Sigmoid colon (tissue), 4 donors: Measurements from ENCODE around the gene EIF4G3.

Source experiments
- EP300 ChIP-seq, 4 donors: sonication (generic); formaldehyde crosslinking; IDR thresholded peaks; one replicate each; pipeline ENCODE4 v1.6.1; 2017; ENCODE audit warnings: antibody characterized with exemption in 4 of 4
- POLR2A ChIP-seq, 2 donors: fragments of 450-650 bp; IDR thresholded peaks; one replicate each; pipeline ENCODE4 v1.6.1; 2016; ENCODE audit warnings: antibody characterized with exemption in 2 of 2, mild to moderate bottlenecking in 2 of 2, moderate library complexity in 2 of 2
- POLR2AphosphoS5 ChIP-seq, 4 donors: sonication (generic); formaldehyde crosslinking; IDR thresholded peaks; one replicate each; pipeline ENCODE4 v1.6.1; 2017; ENCODE audit warnings: antibody characterized with exemption in 4 of 4
- TF ChIP-seq, protein P1 (sequence below), 4 experiments: fragments of 450-650 bp in 3 of 4; fragments of 200-600 bp in 1 of 4; IDR thresholded peaks; one replicate each; pipeline ENCODE4 v1.5.1; 2016 to 2019; ENCODE audit warnings: antibody characterized with exemption in 4 of 4, mild to moderate bottlenecking in 3 of 4, moderate library complexity in 2 of 4

DNA sequence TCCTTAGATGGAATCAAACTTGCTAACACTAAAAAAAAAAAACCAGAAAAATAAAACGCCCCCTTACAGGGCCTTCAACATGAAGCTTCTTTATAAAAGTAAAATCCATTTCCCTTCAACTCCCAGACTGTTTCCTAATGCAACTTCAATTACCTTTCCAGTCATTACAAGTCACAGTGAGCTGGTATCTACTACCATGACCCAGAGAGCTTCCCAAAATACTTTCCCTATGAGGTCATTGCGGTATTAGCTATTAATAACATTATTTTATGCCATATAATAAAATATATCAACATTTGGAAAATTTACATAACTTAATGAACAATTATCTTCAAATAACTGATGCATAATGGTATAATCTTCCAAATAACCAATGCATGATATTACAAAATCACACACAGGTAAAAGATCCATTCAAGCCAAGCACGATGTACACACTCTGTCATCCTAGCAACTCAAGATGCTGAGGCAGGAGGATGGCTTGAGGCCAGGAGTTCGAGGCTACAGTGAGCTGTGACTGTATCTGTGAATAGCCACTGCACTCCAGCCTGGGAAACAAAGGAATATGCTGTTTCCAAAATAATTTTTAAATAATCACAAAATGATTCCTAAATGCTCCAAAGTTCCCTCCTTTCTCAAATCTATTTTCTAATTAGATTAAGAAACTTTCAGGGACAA, 24.1 kb downstream of the EIF4G3 start:
- TF ChIP-seq POLR2AphosphoS5 (IDR thresholded peaks at IDR 0.05) = no peak
- TF ChIP-seq, protein P1, sequence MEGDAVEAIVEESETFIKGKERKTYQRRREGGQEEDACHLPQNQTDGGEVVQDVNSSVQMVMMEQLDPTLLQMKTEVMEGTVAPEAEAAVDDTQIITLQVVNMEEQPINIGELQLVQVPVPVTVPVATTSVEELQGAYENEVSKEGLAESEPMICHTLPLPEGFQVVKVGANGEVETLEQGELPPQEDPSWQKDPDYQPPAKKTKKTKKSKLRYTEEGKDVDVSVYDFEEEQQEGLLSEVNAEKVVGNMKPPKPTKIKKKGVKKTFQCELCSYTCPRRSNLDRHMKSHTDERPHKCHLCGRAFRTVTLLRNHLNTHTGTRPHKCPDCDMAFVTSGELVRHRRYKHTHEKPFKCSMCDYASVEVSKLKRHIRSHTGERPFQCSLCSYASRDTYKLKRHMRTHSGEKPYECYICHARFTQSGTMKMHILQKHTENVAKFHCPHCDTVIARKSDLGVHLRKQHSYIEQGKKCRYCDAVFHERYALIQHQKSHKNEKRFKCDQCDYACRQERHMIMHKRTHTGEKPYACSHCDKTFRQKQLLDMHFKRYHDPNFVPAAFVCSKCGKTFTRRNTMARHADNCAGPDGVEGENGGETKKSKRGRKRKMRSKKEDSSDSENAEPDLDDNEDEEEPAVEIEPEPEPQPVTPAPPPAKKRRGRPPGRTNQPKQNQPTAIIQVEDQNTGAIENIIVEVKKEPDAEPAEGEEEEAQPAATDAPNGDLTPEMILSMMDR (IDR thresholded peaks at IDR 0.05) = no peak
- TF ChIP-seq POLR2A (IDR thresholded peaks at IDR 0.05) = no peak
- TF ChIP-seq EP300 (IDR thresholded peaks at IDR 0.05) = no peak
